ENCODE measurements around the gene DBNDD1.
"Not testable (repeated sequence)": the region's sequence is repeated elsewhere in the genome, so short reads cannot be mapped to it uniquely, and the experiment has no call there.

DBNDD1 gene

DNA sequence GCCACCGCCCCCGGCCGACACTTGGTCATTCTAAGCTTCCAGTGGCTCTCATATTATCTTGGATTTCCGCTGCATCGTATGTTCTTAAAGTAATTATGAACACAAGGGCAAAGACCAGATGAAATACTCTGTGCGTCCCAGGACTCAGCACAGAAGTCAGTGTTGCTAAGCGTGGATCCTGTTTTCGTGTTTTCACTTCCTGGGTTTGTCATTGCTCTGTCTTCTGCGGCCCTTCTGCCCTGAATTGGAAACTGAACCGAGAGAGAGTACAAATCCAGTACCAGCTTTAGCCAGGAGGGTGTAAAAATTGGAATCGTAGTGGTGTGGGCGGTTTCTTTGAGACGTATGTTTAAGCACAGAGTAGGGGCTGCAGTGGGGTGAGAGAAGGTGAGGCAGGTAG, 32.7 kb downstream of the DBNDD1 start:
- no peak for DNase-seq

DNA sequence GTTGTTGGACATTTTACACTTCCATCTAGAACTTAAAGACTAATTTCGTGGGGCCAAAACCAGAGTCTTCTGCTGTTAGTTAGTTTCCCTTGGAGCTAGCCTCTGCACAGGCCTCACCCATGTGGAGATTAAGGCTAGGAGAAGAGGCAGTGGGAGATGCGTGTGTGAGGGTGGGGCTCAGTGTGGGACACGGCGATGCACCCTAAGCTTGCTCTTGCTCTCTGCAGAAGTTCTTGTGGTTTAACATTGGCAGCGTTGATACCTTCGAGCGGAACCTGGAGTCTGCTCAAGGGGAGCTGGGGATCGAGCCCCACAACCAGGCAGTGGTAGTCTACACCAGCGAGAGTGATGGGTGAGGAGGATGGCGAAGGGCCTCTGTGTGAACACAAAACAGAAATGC, 34.0 kb downstream of the DBNDD1 start:
- no peak for DNase-seq

DNA sequence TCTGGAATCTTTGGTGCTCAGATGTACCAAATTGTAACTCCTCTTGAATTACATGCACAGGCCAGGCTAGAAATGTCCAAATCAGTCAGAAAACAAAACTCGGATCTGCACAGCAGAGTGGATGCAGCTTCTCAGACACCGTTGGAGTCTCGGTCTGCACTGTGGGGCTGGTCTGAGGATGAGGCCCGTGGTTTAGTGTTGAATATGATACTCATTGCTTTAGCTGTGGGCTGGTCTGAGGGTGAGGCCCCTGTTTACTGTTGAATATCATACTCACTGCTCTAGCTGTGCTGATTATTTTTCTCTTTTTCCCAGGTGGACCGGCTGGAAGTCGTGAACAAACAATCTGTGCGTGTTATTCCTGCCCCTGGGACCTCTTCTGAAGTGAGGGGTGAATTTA, 35.0 kb downstream of the DBNDD1 start:
- no peak for DNase-seq

DNA sequence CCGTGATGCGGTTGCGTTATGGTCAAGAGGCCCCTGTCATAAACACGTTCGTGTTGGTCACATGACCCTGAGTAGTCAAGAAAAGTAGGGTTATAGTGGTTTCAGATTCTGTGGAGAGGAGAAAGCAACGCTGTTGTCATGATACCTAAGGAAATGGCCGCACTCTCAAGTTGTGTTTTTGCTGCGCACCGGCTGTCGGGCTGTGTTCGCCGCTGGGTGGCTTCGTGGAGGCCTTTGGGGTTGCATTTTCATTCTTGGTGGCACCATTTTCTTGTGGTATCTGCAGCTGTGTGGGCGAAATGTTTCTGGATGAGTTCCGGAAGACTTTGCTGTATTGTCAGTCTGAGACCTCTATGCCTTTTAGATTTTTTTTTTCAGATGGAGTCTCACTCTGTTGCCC, 35.7 kb downstream of the DBNDD1 start:
- no peak for DNase-seq

DNA sequence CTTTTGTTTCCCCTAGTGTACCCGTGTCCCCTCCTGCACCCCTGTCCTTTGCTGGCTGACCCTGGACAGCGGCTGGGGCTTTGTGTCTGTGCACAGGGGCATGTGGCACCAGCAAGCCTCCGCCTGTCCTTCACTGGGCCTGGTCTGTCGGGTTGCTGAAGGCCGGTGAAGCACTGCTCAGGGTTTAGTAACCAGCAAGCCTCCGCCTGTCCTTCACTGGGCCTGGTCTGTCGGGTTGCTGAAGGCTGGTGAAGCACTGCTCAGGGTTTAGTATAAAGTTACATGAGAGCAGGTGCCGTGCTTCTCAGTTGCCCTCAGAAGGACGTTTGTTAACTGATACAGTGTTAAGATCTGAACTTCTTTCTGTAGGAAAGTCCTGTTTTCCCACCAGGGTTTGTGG, 36.9 kb downstream of the DBNDD1 start:
- DNase-seq: no peak

DNA sequence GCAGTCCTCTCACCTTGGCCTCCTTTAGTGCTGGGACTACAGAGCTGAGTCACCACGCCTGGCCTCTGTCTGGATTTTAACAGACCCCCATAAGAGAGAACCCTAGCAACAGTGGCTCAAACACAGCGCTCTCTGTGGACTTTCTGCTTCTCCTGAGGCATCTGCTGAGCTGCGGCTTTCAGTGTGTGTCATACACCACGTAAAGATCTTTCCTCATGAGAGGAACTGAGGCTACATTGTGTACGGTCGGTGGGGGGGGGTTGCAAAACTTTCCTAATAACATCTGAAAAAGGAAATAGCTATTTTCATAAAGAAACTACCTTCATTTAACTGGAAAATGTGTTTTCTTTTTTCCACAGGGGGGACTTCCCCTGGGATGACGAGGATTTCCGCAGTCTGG, 37.8 kb downstream of the DBNDD1 start:
- no peak for DNase-seq

DNA sequence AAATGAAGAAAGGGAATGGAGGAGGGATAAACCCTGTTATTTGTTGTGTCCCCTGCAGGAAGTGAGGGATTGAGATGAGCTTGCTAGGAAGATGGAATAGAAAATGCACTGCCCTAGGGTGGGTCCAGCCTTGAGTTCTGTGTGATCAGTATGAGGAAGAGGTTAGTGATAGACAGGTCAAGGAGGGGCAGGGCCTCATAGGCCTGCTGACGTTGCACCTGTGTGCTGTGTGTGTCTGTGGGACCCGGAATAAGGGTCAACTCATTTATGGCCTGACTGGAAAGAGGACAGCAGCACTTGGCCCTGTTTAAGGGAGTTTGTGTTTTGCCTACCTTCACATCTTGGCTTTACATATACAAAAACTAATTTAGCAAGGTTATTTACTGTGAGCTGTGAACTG, 44.4 kb downstream of the DBNDD1 start:
- DNase-seq: no peak

DNA sequence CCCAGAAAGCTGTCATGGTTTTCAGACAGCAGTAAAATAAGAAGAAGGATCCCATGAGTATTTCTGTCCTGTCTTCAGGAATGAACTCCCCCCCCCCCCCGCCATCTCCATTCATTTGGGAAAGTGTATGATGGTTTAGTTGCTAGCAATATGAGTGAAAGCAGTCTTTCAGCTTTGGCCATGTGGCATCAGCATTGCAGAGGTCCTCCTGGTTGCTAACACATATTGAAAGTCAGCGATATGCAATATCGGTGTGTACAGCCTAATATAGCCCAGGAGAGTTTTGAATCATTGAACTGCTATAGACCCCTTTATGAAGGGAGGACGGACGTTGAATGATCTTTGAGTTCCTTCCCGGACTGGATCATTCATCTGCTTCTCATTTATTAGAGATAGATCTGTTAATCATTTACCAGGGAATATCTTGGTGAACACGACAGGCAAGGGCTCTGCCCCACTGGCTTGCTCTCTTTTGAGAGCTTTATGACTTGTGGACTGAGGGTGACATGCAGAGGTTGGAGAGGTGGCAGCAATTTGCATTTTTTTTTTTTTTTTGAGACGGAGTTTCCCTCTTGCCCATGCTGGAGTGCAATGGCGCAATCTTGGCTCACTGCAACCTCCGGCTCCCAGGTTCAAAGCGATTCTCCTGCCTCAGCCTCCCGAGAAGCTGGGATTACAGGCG, 45.5 kb downstream of the DBNDD1 start:
- no peak for DNase-seq

DNA sequence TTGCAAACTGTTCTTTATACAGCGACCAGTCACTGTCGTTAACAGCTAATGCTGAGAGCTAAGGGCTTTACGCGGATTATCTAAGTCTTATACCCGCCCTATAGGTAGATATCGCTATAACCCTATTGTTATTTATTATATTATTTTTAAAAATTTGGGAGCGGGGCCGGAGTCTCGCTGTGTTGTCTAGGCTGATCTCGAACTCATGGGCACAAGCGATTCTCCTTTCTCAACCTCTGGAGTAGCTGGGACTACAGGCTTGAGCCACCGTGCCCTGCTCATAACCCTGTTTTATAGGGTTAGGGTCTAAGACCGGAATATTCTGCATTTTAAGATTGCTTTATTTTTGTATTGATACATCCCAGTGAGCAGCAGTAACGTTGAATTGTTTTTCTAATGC, 46.0 kb downstream of the DBNDD1 start:
- no peak for DNase-seq

DNA sequence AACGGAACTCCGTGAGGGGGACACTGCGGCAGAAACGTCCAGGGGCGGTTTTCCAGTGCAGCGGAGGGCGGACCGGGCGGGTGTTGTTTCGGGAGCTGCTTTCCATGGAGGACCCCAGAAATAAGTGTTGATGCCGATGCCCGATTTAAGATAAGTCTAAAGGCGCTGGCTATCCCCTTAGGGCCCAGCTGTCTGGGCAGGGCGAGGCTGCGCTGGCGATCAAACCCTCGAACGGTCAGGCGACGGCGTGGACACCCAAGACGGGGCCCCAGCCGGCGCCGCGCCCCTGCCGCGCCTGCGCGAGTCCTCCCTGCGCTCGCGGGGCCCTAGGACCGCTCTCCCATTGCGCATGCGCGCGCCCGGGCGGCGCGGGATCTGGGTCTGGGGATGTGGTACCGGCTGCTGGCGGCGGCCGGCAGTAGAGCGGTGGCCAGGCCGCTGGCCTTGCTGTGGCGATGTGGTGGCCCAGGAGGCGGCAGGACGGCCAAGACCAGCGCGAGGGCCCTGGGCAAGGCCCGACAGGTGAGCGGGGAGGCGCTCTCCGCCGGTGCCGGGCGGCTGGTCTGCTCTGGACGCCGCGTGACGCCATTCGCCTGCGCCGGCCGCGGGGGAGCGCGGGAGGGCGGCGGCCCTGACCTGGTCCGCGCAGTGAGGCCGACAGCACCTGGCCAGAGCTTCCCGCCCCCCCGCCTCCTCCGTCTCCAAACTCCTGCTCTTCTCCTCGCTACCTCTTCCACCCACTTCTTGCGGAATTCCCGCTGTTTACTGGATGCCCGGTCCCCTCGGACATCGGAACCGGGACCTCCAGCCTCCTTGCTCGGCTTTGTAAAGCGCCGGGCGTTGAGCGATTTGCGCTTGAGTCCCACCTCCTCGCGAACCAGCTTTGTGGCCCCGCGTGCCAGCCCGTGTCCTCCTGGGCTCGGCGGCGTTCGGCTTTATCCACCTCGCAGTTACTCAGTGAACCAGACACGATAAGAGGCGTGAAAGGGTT, 46.7 kb downstream of the DBNDD1 start:
- DNase-seq: peak; percentile 92

DNA sequence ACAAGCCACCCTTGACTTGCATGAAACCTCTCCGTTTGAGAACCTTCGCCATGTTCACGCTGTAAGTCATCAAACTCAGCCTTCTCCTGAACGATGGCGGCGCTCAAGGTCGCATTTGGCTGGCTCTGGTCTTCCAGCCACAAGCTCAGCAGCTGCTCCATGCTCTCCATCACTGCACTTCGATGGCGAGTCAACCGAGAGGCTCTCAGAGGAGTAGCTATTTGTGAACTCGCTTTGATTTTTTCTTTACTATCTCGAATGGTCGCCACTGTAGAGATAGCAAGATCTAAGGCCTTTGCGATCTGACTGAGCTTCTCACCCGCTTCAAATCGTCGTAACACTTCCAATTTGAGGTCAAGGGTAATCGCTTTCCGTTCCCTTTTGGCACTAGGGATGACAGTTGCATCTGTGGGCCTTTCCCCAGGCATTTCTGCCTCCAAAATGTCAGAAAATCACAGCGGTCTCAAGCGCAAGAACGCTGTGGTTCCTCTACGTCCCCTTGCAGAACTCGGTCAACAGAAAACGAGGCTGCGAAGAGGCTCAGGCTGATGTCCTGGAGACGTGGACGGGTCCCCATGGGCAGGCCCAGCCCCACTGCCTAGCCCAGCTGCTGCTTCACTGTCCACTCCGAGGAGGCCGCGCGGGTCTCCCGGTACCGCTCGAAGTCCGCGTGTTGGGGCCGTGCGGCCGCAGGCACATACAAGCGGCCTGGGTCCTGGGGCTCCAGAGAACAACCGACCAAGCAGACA, 47.6 kb downstream of the DBNDD1 start:
- no peak for DNase-seq

DNA sequence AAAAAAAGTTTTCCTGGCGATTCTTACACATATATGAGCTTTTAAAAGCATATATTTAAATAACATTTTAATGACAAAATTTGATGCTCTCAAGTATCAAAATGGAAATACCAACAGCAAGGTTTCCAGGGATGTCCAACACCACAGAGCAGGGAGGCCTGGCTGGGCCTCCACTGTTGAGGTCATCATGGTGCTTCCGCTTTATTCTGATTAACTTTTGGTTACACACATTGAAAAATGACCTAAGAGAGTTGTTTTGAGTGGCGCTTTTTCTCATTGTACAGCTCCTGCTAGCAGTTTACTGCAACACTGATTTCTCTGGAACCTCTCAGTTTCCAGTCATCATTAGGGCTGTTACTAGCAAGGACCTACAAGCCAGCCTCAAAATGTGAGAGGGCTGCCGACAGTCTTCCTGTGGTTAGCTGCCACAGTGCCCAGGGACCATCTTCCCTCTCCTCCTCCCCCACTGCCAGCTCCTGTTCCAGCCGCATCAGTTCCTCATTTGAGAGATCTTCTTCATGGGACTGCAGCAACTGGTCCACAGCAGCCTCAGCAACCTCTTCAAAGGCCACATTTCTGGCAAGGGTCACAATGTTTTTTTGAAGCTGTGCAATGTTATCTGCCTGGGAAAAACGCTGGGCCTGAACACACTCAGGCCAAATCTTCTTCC, 49.4 kb downstream of the DBNDD1 start:
- no peak for DNase-seq

DNA sequence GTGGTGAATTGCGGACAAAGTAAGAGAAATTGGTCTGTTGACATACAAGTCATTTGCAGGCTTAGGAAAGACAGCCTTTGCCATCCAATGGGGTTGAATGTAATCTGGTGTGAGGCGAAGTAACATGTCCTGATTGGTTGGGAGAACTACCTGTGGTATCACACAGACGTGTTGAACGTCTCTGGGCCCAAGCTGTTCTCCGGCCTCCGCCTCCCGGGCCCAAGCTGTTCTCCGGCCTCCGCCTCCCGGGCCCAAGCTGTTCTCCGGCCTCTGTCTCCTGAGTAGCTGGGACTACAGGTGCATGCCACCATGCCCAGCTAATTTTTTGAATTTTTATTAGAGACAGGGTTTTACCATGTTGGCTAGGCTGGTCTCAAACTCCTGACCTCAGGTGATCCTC, 51.2 kb downstream of the DBNDD1 start:
- DNase-seq: not testable (repeated sequence)

DNA sequence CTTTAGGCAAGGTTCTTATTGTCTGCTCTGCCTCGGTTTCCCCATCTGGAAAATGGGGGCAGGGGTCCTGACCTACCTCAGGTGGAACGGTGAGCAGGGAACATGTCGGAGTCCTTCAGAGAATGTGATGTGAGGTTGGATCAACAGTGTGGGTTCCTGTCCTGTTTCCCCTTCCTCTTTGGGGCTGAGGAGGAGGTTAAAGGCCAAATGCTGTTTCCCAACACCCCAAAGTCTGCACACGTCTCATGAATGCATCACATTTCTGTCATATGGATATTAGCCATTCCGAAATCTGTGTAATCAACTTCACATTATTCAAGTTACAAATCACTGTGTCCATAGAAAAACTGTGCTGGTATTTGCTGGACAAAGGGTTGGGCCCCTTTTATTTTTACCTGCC, 51.8 kb downstream of the DBNDD1 start:
- DNase-seq: not testable (repeated sequence)

DNA sequence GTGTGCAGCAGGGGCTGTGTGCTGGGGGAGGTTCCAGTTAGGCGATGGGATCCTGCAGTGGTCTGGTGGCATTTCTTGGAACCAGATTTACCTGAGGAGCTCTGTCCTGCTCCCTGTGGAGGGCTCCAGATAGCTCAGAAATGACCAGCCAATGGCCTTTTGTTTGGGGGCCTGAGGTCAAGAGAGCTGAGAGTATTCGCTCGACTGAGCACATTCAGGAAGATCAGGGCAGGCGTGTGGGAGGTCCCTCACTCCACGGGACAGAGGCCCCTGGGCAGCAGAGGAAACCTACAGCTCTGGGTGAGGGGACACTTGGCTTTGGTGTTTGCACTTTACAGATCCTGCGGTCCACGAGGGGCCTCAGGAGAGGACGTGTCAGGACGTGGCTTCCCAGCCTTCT, 52.5 kb downstream of the DBNDD1 start:
- DNase-seq: no peak

DNA sequence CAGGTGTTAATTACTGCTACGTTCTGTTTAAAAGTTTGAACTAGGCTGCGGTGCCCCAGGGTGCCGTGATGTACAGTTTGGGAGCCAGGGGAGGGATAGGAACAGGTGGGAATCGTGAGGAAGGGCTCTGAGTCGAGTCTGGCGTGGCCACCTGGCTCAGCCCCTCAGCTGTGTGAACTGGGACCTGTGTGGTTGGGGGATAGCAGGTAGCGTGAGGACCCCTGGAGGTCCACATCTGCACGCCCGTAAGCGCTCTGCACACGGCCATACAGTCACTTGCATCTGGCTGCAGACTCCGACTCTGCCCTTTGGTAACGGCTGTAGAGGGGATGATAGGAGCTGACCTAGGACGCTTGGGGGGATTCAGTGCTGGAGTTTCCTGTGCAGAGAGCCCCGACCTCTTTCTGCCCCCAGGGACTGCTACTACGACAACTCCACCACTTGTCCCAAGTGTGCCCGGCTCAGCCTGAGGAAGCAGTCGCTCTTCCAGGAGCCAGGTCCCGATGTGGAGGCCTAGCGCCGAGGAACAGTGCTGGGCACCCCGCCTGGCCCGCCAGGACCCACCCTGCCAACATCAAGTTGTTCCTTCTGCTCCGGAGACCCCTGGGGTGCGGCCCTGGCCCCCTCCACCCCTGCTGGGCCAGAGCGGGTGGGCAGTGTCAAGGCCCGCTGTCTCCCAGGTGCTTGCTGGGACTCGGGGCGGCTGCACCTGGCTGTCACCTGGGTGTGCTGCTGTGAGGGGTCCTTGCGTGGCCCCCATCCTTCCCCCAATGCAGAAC, 53.6 kb downstream of the DBNDD1 start:
- no peak for DNase-seq

DNA sequence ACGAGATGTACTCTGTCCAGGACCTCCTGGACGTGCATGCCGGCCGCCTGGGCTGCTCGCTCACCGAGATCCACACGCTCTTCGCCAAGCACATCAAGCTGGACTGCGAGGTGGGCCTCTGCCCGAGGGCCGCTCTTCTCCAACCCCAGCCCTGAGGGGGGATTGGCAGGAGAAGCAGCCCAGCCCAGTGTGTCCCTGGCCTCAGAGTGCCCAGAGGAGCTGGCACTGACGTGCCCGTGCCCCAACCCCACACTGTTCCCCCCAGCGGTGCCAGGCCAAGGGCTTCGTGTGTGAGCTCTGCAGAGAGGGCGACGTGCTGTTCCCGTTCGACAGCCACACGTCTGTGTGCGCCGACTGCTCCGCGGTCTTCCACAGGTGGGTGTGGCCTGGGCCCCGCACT, 55.1 kb downstream of the DBNDD1 start:
- DNase-seq: no peak

DNA sequence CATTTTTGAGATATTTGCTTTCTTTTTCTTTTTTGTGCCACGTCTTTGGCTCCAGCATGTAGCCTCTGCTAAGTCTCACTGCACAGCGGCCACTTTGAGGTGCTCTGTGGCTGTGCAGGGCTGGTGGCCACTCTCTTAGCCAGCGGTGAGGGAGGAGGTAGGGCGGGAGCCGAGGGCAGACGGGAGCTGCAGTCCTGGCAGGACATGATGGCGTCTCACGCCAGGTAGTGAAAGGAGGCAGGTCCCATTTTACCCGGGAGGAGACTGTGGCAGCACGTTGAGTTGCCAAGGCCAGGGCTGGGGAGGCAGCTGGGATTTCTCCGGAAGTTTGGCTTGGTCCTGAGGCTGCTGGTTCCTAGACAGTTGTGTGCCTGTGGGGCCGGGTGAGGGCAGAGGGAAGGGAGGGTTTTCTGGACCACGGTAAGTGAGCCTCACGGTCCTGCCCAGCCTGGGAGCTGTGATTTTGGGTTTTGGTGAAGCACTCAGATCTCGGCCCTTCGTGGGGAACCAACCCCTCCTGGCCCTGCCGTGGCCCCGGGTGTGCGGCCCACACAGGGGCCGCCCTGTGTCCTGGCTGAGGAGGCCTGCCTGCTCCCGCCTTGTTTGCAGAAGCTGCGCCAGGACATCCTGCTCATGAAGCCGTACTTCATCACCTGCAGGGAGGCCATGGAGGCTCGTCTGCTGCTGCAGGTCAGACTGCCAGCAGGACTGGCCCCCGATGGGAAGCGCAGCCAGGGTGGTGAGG, 56.3 kb downstream of the DBNDD1 start:
- DNase-seq: no peak

DNA sequence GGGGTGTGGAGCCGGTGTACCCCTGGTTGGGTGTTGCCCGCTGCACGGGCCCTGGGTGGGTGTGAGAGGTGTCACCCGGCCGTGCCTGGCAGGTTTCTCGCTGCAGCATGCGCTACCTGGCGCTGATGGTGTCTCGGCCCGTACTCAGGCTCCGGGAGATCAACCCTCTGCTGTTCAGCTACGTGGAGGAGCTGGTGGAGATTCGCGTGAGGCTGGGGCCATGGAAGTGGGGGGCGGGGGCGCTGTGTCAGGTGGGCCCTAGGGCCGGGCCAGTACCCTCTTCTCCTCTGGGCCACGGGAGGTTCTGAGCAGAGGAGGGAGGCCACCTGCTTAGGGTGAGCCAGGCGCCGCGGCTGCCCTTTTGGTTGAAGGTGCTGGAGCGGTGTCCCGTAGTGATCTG, 57.3 kb downstream of the DBNDD1 start:
- no peak for DNase-seq

DNA sequence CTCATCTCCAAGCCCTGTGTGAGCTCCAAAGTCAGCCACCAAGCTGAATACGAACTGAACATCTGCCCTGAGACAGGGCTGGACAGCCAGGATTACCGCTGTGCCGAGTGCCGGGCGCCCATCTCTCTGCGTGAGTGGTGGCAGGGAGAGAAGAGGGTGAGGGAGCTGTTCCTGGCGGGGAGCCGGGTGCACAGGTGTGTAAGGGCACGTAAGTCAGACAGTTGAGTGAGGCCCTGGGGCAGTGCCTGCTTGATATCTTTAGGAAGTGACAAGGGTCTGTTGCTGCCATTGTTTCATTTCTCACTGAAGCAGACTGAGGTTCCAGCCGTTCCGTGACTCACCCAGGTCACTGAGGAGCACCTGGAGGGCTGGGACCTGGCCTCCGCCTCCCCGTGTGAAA, 58.3 kb downstream of the DBNDD1 start:
- DNase-seq: no peak

DNA sequence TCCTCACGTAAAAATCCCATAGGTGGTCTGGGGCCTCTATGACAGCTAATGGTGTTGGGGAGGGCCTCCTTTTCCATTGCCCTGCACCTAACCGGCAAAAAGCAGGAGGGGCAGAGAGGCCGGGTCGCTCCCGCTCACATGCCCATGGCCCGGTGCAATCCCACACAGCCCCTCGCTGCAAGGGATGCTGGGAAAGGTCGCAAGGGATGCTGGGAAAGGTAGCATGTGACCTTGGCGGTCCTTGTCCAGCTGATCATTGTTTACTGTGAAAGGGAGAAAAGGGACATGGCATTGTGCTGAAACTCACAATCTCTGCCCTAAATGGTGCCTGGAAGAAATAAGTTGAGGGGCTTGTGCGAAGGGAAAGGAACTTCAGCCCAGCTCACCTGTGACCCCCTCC, 60.7 kb downstream of the DBNDD1 start:
- DNase-seq: no peak

Measured in fibroblast of skin of right quadriceps (primary cell).